ENCODE measurements around the gene CLCN1.

CLCN1 gene

GRCh38 chr7:143308632-143309031 lies 7.3 kb upstream of the CLCN1 start:
- no peaks in the 10 kb centered on the region for H3K27me3 ChIP-seq (ENCODE audit: control insufficient read depth in 1 of 2, insufficient read depth in 2 of 2, low read length in 2 of 2)
- no peaks in the 10 kb centered on the region for H3K9me3 ChIP-seq (ENCODE audit: control insufficient read depth in 1 of 2, low read length in 2 of 2)
- H3K4me1 ChIP-seq (ENCODE audit: control insufficient read depth in 1 of 2, insufficient read depth in 2 of 2, low read length in 2 of 2) = peaks cover 8 to 11% of the 10 kb centered on the region in 2 donors
- H3K27ac ChIP-seq (ENCODE audit: low read depth, low read length) = no peak overlapping the region
- peaks cover 27 to 38% of the 10 kb centered on the region in 2 donors for H3K36me3 ChIP-seq (ENCODE audit: control insufficient read depth in 1 of 2, insufficient read depth in 2 of 2, low read length in 2 of 2)
- no peak overlapping the region for H3K4me3 ChIP-seq (ENCODE audit: low read depth in 1 of 2, low read length in 2 of 2)
- H3K9ac ChIP-seq (ENCODE audit: low read depth in 1 of 2, low read length in 2 of 2) = no peak overlapping the region

DNA sequence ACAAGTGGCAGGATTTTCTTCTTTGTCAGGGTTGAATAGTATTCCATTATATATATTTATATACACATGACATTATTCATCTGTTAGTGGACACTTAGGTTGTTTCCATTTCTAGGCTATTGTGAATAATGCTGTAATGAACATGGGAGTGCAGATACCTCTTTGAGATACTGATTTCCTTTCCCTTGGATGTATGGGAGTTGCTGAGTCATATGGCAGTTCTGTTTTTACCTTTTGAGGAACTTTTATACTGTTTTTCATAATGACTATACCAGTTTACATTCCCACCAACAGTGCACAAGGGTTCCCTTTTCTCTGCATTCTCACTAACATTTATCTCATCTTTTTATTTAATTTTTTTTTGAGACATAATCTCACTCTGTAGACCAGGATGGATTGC lies 1.8 kb upstream of the CLCN1 start:
- H3K9ac ChIP-seq (ENCODE audit: low read depth in 1 of 2, low read length in 2 of 2) = no peak overlapping the region
- no peak overlapping the region for H3K27ac ChIP-seq (ENCODE audit: low read depth, low read length)
- no peaks in the 10 kb centered on the region for H3K9me3 ChIP-seq (ENCODE audit: control insufficient read depth in 1 of 2, low read length in 2 of 2)
- no peaks in the 10 kb centered on the region for H3K36me3 ChIP-seq (ENCODE audit: control insufficient read depth in 1 of 2, insufficient read depth in 2 of 2, low read length in 2 of 2)
- H3K4me1 ChIP-seq (ENCODE audit: control insufficient read depth in 1 of 2, insufficient read depth in 2 of 2, low read length in 2 of 2) = peaks cover 2 to 4% of the 10 kb centered on the region in 2 donors
- H3K27me3 ChIP-seq (ENCODE audit: control insufficient read depth in 1 of 2, insufficient read depth in 2 of 2, low read length in 2 of 2) = no peaks in the 10 kb centered on the region
- H3K4me3 ChIP-seq (ENCODE audit: low read depth in 1 of 2, low read length in 2 of 2) = no peak overlapping the region

DNA sequence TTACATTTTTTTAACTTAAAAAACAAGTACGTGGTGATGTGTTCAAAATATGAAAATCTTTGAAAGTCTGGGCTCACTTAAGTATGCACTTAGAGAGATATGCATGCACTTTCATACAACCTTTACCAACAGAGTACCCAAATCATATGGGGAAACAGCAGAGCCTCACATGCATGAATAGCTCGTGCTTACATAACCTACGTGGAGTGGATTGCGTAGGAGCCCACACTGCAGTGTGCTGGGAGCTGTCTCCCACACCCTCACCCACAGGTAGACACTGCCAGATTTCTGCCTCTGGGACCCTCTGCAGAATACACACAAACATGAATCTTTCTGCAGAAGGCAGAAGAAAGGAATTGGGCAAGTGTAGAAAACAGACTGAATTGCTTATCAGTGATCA lies 581 bp downstream of the CLCN1 start:
- Histone ChIP-seq H3K27ac (ENCODE audit: low read depth, low read length) (no peak overlapping the region), H3K9ac (ENCODE audit: low read depth in 1 of 2, low read length in 2 of 2) (no peak overlapping the region), H3K4me3 (ENCODE audit: low read depth in 1 of 2, low read length in 2 of 2) (no peak overlapping the region), H3K9me3 (ENCODE audit: control insufficient read depth in 1 of 2, low read length in 2 of 2) (no peaks in the 10 kb centered on the region), H3K4me1 (ENCODE audit: control insufficient read depth in 1 of 2, insufficient read depth in 2 of 2, low read length in 2 of 2) (peaks cover 14 to 16% of the 10 kb centered on the region in 2 donors), H3K36me3 (ENCODE audit: control insufficient read depth in 1 of 2, insufficient read depth in 2 of 2, low read length in 2 of 2) (no peaks in the 10 kb centered on the region), H3K27me3 (ENCODE audit: control insufficient read depth in 1 of 2, insufficient read depth in 2 of 2, low read length in 2 of 2) (no peaks in the 10 kb centered on the region)

DNA sequence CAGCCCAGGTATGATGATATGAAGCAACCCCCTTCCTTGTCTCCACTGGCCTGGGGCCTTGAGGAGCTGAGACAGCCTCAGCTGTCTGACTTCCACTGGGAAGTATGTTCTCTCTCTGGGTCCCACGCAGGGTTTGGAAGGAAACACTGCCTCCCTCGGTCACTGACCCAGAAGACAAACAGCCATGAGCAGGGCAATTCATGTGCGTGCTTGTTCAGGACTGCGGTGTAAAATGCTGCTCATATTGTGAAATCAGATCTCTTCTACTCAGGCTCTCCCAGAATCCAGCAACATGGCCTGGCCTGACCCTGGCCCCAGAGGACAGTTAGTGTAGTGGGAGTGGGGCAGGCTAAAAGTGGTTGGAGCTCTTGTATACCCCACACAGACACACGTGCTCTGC lies 2.8 kb downstream of the CLCN1 start:
- H3K4me3 ChIP-seq (ENCODE audit: low read depth in 1 of 2, low read length in 2 of 2) = no peak overlapping the region
- H3K36me3 ChIP-seq (ENCODE audit: control insufficient read depth in 1 of 2, insufficient read depth in 2 of 2, low read length in 2 of 2) = no peaks in the 10 kb centered on the region
- H3K4me1 ChIP-seq (ENCODE audit: control insufficient read depth in 1 of 2, insufficient read depth in 2 of 2, low read length in 2 of 2) = peaks cover 19% of the 10 kb centered on the region in 2 donors
- H3K27ac ChIP-seq (ENCODE audit: low read depth, low read length) = no peak overlapping the region
- no peaks in the 10 kb centered on the region for H3K27me3 ChIP-seq (ENCODE audit: control insufficient read depth in 1 of 2, insufficient read depth in 2 of 2, low read length in 2 of 2)
- H3K9me3 ChIP-seq (ENCODE audit: control insufficient read depth in 1 of 2, low read length in 2 of 2) = no peaks in the 10 kb centered on the region
- H3K9ac ChIP-seq (ENCODE audit: low read depth in 1 of 2, low read length in 2 of 2) = no peak overlapping the region

GRCh38 chr7:143320620-143321019 lies 4.7 kb downstream of the CLCN1 start:
- H3K36me3 ChIP-seq (ENCODE audit: control insufficient read depth in 1 of 2, insufficient read depth in 2 of 2, low read length in 2 of 2) = no peaks in the 10 kb centered on the region
- no peak overlapping the region for H3K27ac ChIP-seq (ENCODE audit: low read depth, low read length)

DNA sequence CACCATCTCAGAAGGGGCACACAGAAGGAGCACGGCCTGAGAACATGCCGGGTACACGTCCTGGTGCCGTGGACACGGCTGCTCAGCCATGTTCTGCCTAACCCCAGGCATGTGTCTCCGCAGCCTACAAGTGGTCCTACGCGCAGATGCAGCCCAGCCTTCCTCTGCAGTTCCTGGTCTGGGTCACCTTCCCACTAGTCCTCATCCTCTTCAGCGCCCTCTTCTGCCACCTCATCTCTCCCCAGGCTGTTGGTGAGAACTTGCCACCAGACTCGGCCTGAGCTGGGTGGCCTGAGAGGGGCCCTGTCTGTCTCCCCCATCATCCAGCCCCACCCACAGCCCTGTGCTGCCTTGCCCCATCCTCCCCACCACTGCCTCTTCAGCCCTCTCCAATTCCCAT lies 5.3 kb downstream of the CLCN1 start:
- H3K36me3 ChIP-seq (ENCODE audit: control insufficient read depth in 1 of 2, insufficient read depth in 2 of 2, low read length in 2 of 2) = no peaks in the 10 kb centered on the region
- H3K27ac ChIP-seq (ENCODE audit: low read depth, low read length) = no peak overlapping the region
- peaks cover 19 to 24% of the 10 kb centered on the region in 2 donors for H3K4me1 ChIP-seq (ENCODE audit: control insufficient read depth in 1 of 2, insufficient read depth in 2 of 2, low read length in 2 of 2)
- H3K9ac ChIP-seq (ENCODE audit: low read depth in 1 of 2, low read length in 2 of 2) = peak overlapping the region in 1 of 2 donors; percentile 49
- H3K4me3 ChIP-seq (ENCODE audit: low read depth in 1 of 2, low read length in 2 of 2) = peak overlapping the region in 1 of 2 donors; percentile 9
- H3K27me3 ChIP-seq (ENCODE audit: control insufficient read depth in 1 of 2, insufficient read depth in 2 of 2, low read length in 2 of 2) = no peaks in the 10 kb centered on the region
- no peaks in the 10 kb centered on the region for H3K9me3 ChIP-seq (ENCODE audit: control insufficient read depth in 1 of 2, low read length in 2 of 2)

More at GRCh38 chr7:143320620-143321019, 4.7 kb downstream of the CLCN1 start:
- Histone ChIP-seq H3K9me3 (ENCODE audit: control insufficient read depth in 1 of 2, low read length in 2 of 2) (no peaks in the 10 kb centered on the region), H3K4me1 (ENCODE audit: control insufficient read depth in 1 of 2, insufficient read depth in 2 of 2, low read length in 2 of 2) (peaks cover 19 to 24% of the 10 kb centered on the region in 2 donors), H3K27me3 (ENCODE audit: control insufficient read depth in 1 of 2, insufficient read depth in 2 of 2, low read length in 2 of 2) (no peaks in the 10 kb centered on the region), H3K4me3 (ENCODE audit: low read depth in 1 of 2, low read length in 2 of 2) (no peak overlapping the region), H3K9ac (ENCODE audit: low read depth in 1 of 2, low read length in 2 of 2) (peak overlapping the region in 1 of 2 donors; percentile 49)

GRCh38 chr7:143321734-143322133 lies 5.8 kb downstream of the CLCN1 start:
- Histone ChIP-seq H3K4me1 (ENCODE audit: control insufficient read depth in 1 of 2, insufficient read depth in 2 of 2, low read length in 2 of 2) (peaks cover 19 to 24% of the 10 kb centered on the region in 2 donors), H3K9ac (ENCODE audit: low read depth in 1 of 2, low read length in 2 of 2) (no peak overlapping the region), H3K36me3 (ENCODE audit: control insufficient read depth in 1 of 2, insufficient read depth in 2 of 2, low read length in 2 of 2) (no peaks in the 10 kb centered on the region), H3K27ac (ENCODE audit: low read depth, low read length) (no peak overlapping the region), H3K9me3 (ENCODE audit: control insufficient read depth in 1 of 2, low read length in 2 of 2) (no peaks in the 10 kb centered on the region), H3K4me3 (ENCODE audit: low read depth in 1 of 2, low read length in 2 of 2) (no peak overlapping the region), H3K27me3 (ENCODE audit: control insufficient read depth in 1 of 2, insufficient read depth in 2 of 2, low read length in 2 of 2) (no peaks in the 10 kb centered on the region)

DNA sequence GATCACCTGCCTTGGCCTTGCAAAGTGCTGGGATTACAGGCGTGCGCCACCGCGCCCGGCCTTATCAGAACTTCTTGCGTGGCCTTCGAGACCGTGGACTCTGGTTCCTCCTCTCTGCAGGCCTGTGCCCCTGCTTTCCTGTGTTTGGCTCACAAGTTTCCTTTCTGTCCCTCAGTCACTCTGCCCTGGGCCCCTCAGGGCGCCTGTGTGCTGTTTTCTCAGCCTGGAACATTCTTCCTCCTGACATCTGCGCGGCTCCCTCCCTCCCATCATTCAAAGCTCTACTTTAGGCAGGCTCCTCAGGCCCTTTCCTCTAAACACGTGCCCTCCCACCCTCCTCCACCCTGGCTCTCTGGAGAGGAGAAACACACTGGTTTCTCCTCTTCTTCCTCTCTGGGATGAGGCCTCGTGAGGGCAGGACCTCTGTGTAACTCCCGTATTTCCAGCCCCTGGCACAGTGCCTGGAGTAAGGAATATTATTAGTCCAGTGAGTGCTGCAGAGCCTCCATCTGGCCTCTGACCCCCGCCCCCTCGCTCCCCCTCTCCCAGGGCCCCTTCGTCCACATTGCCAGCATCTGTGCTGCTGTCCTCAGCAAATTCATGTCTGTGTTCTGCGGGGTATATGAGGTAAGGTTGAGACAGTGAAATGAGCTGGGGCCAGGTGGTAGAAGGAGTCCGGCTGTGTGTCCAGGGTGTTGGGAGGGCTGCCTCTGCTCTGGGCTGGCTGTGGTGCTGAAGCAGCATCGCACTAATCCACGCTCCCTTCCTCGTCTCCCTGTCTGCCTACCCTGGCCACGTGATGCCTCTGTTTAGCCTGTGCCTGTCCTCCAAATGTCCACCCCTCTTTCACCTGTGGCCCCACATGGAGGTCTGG lies 7.1 kb downstream of the CLCN1 start:
- Histone ChIP-seq H3K9ac (ENCODE audit: low read depth in 1 of 2, low read length in 2 of 2) (no peak overlapping the region), H3K36me3 (ENCODE audit: control insufficient read depth in 1 of 2, insufficient read depth in 2 of 2, low read length in 2 of 2) (no peaks in the 10 kb centered on the region), H3K27ac (ENCODE audit: low read depth, low read length) (no peak overlapping the region), H3K27me3 (ENCODE audit: control insufficient read depth in 1 of 2, insufficient read depth in 2 of 2, low read length in 2 of 2) (no peaks in the 10 kb centered on the region), H3K4me1 (ENCODE audit: control insufficient read depth in 1 of 2, insufficient read depth in 2 of 2, low read length in 2 of 2) (peaks cover 19 to 24% of the 10 kb centered on the region in 2 donors), H3K9me3 (ENCODE audit: control insufficient read depth in 1 of 2, low read length in 2 of 2) (no peaks in the 10 kb centered on the region), H3K4me3 (ENCODE audit: low read depth in 1 of 2, low read length in 2 of 2) (no peak overlapping the region)

GRCh38 chr7:143323653-143324052 lies 7.7 kb downstream of the CLCN1 start:
- Histone ChIP-seq H3K27me3 (ENCODE audit: control insufficient read depth in 1 of 2, insufficient read depth in 2 of 2, low read length in 2 of 2) (no peaks in the 10 kb centered on the region), H3K4me3 (ENCODE audit: low read depth in 1 of 2, low read length in 2 of 2) (no peak overlapping the region), H3K9ac (ENCODE audit: low read depth in 1 of 2, low read length in 2 of 2) (no peak overlapping the region), H3K9me3 (ENCODE audit: control insufficient read depth in 1 of 2, low read length in 2 of 2) (no peaks in the 10 kb centered on the region), H3K27ac (ENCODE audit: low read depth, low read length) (no peak overlapping the region), H3K36me3 (ENCODE audit: control insufficient read depth in 1 of 2, insufficient read depth in 2 of 2, low read length in 2 of 2) (no peaks in the 10 kb centered on the region), H3K4me1 (ENCODE audit: control insufficient read depth in 1 of 2, insufficient read depth in 2 of 2, low read length in 2 of 2) (peaks cover 19 to 24% of the 10 kb centered on the region in 2 donors)

- Histone ChIP-seq H3K27me3 (ENCODE audit: control insufficient read depth in 1 of 2, insufficient read depth in 2 of 2, low read length in 2 of 2) (no peaks in the 10 kb centered on the region), H3K4me3 (ENCODE audit: low read depth in 1 of 2, low read length in 2 of 2) (no peak overlapping the region), H3K27ac (ENCODE audit: low read depth, low read length) (no peak overlapping the region), H3K9ac (ENCODE audit: low read depth in 1 of 2, low read length in 2 of 2) (no peak overlapping the region), H3K4me1 (ENCODE audit: control insufficient read depth in 1 of 2, insufficient read depth in 2 of 2, low read length in 2 of 2) (peaks cover 13 to 18% of the 10 kb centered on the region in 2 donors), H3K9me3 (ENCODE audit: control insufficient read depth in 1 of 2, low read length in 2 of 2) (no peaks in the 10 kb centered on the region), H3K36me3 (ENCODE audit: control insufficient read depth in 1 of 2, insufficient read depth in 2 of 2, low read length in 2 of 2) (no peaks in the 10 kb centered on the region)
Measured at GRCh38 chr7:143325240-143325639, 9.3 kb downstream of the CLCN1 start.

Measured in duodenal mucosa (tissue), 2 donors.